NCI-H1105 treated with DMSO at 0.1 percent for 48 hours (cell line): ENCODE results near the gene KATNB1.
"Not testable (repeated sequence)": the region's sequence is repeated elsewhere in the genome, so short reads cannot be mapped to it uniquely, and the experiment has no call there.

Experiments
- DNase-seq: peaks from one replicate; lab custom pipeline; 2025; lab: John Stamatoyannopoulos, UW

Gene KATNB1

GRCh38 chr16:57700781-57701551 is 34.6 kb upstream of the KATNB1 start:
- DNase-seq: no peak

- DNase-seq: no peak
Measured at GRCh38 chr16:57701759-57702371, 33.7 kb upstream of the KATNB1 start.

GRCh38 chr16:57703416-57704010 is 32.1 kb upstream of the KATNB1 start:
- DNase-seq: no peak

GRCh38 chr16:57704011-57704904 is 31.3 kb upstream of the KATNB1 start:
- DNase-seq: no peak

GRCh38 chr16:57704905-57705852 is 30.4 kb upstream of the KATNB1 start:
- DNase-seq: no peak

- no peak for DNase-seq
Measured at GRCh38 chr16:57706717-57707116, 28.9 kb upstream of the KATNB1 start.

GRCh38 chr16:57707331-57707730 is 28.2 kb upstream of the KATNB1 start:
- no peak for DNase-seq

GRCh38 chr16:57708168-57708567 is 27.4 kb upstream of the KATNB1 start:
- no peak for DNase-seq

- no peak for DNase-seq
Measured at GRCh38 chr16:57709663-57710062, 25.9 kb upstream of the KATNB1 start.

- no peak for DNase-seq
Measured at GRCh38 chr16:57711346-57711745, 24.2 kb upstream of the KATNB1 start.

- DNase-seq: no peak
Measured at GRCh38 chr16:57711993-57712392, 23.6 kb upstream of the KATNB1 start.

- not testable (repeated sequence) for DNase-seq
Measured at GRCh38 chr16:57712569-57712968, 23.0 kb upstream of the KATNB1 start.

GRCh38 chr16:57713596-57713995 is 22.0 kb upstream of the KATNB1 start:
- DNase-seq: no peak

GRCh38 chr16:57714047-57714446 is 21.5 kb upstream of the KATNB1 start:
- DNase-seq: no peak

- peak; percentile 0 for DNase-seq
Measured at GRCh38 chr16:57720142-57720575, 15.4 kb upstream of the KATNB1 start.

GRCh38 chr16:57721356-57722209 is 14.0 kb upstream of the KATNB1 start:
- DNase-seq: no peak

- no peak for DNase-seq
Measured at GRCh38 chr16:57722210-57722499, 13.4 kb upstream of the KATNB1 start.

- no peak for DNase-seq
Measured at GRCh38 chr16:57722651-57723050, 12.9 kb upstream of the KATNB1 start.

- no peak for DNase-seq
Measured at GRCh38 chr16:57723170-57723569, 12.4 kb upstream of the KATNB1 start.

GRCh38 chr16:57724531-57724930 is 11.0 kb upstream of the KATNB1 start:
- DNase-seq: no peak
